RKO (cell line): Measurements from ENCODE around the gene MGAT3.

ENCODE experiments used
- DNase-seq: peaks from one replicate; pipeline ENCODE4 v3.0.0-alpha.2; 2016; ENCODE audit warnings: low spot score

Gene MGAT3

GRCh38 chr22:39452740-39453040 is 4.1 kb upstream of the MGAT3 start:
- DNase-seq = no peak

- no peak for DNase-seq
Observed at GRCh38 chr22:39453765-39454378, 2.9 kb upstream of the MGAT3 start.

- no peak for DNase-seq
Observed at GRCh38 chr22:39454385-39454871, 2.4 kb upstream of the MGAT3 start.

GRCh38 chr22:39457198-39457555 is 365 bp downstream of the MGAT3 start:
- DNase-seq = no peak

GRCh38 chr22:39457556-39458443 is 988 bp downstream of the MGAT3 start:
- no peak for DNase-seq

- no peak for DNase-seq
Observed at GRCh38 chr22:39458444-39459083, 1.8 kb downstream of the MGAT3 start.

- DNase-seq = no peak
Observed at GRCh38 chr22:39459681-39460080, 2.9 kb downstream of the MGAT3 start.

GRCh38 chr22:39462443-39463221 is 5.8 kb downstream of the MGAT3 start:
- no peak for DNase-seq

- no peak for DNase-seq
Observed at GRCh38 chr22:39463277-39463676, 6.5 kb downstream of the MGAT3 start.

GRCh38 chr22:39463931-39464390 is 7.1 kb downstream of the MGAT3 start:
- DNase-seq = no peak

- DNase-seq = no peak
Observed at GRCh38 chr22:39466228-39467006, 9.6 kb downstream of the MGAT3 start.

GRCh38 chr22:39467390-39467895 is 10.6 kb downstream of the MGAT3 start:
- DNase-seq = no peak

GRCh38 chr22:39468487-39469325 is 11.9 kb downstream of the MGAT3 start:
- no peak for DNase-seq

GRCh38 chr22:39469326-39469680 is 12.5 kb downstream of the MGAT3 start:
- DNase-seq = no peak

- DNase-seq = no peak
Observed at GRCh38 chr22:39469681-39470450, 13.1 kb downstream of the MGAT3 start.

GRCh38 chr22:39470451-39471291 is 13.9 kb downstream of the MGAT3 start:
- no peak for DNase-seq

GRCh38 chr22:39471381-39472141 is 14.7 kb downstream of the MGAT3 start:
- no peak for DNase-seq
